Ishikawa (cell line): ENCODE results near the gene FCHSD2.

Experiments used
- CEBPB ChIP-seq: IDR thresholded peaks from 2 replicates; pipeline ENCODE4 v1.6.1; 2012
- CREB1 ChIP-seq: IDR thresholded peaks from 2 replicates; pipeline ENCODE4 v1.6.1; 2012; ENCODE audit warnings: low read depth
- EGR1 ChIP-seq: IDR thresholded peaks from 2 replicates; pipeline ENCODE4 v1.6.1; 2012
- EP300 ChIP-seq: IDR thresholded peaks from 2 replicates; pipeline ENCODE4 v1.6.1; 2012; ENCODE audit warnings: borderline replicate concordance
- FOXM1 ChIP-seq: IDR thresholded peaks from 2 replicates; pipeline ENCODE4 v1.6.1; 2012; ENCODE audit warnings: low read depth, borderline replicate concordance
- NFIC ChIP-seq: IDR thresholded peaks from 2 replicates; pipeline ENCODE4 v1.6.1; 2012
- RAD21 ChIP-seq: IDR thresholded peaks from 2 replicates; pipeline ENCODE4 v1.6.1; 2012; ENCODE audit warnings: low read depth
- TAF1 ChIP-seq: IDR thresholded peaks from 2 replicates; pipeline ENCODE4 v1.6.1; 2012; ENCODE audit warnings: low read depth, mild to moderate bottlenecking
- TCF12 ChIP-seq: IDR thresholded peaks from 2 replicates; pipeline ENCODE4 v1.6.1; 2012; ENCODE audit warnings: low read depth
- TEAD4 ChIP-seq: IDR thresholded peaks from 2 replicates; pipeline ENCODE4 v1.6.1; 2012
- USF1 ChIP-seq: IDR thresholded peaks from 2 replicates; pipeline ENCODE4 v1.6.1; 2012
- YY1 ChIP-seq: IDR thresholded peaks from 2 replicates; pipeline ENCODE4 v1.6.1; 2012; ENCODE audit warnings: low read depth
- ZBTB7A ChIP-seq: IDR thresholded peaks from 2 replicates; pipeline ENCODE4 v1.6.1; 2012; ENCODE audit warnings: low read depth
- TF ChIP-seq, protein P1 (sequence below): IDR thresholded peaks from 2 replicates; pipeline ENCODE4 v1.6.1; 2012
- TF ChIP-seq, protein P2 (sequence below): IDR thresholded peaks from 2 replicates; pipeline ENCODE4 v1.6.1; 2012; ENCODE audit warnings: low read depth, mild to moderate bottlenecking

FCHSD2 gene

DNA sequence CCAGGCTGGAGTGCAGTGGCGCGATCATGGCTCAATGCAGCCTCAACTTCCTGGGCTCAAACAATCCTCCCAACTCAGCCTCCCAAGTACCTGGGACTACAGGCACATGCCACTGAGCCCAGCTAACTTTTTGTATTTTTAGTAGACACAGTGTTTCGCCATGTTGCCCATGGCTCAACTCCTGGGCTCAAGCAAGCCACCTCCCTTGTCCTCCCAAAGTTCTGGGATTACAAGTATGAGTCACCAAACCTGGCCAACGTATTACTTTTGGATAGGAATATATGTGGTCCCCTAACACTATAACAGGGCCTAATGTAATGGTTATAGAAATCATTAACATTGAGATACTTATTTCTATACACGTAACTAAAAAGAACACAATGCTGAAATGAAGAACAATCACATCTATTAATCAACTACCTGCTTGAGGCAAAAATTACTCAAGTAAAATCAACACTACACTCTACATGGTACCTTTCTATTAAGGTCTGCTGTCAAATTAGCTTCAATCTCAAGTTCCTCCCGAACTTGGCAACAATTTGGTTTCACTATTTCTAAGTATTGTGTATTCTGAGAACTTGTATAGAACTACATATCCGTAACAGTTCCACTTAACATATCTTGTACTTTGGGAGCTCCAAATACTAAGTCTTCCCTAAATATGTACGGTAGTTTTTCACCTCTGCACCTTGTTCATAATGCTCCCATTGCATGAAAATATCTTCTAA is 124.9 kb downstream of the FCHSD2 start:
- TF ChIP-seq ZBTB7A (no peak), CEBPB (no peak), YY1 (no peak), USF1 (no peak), TAF1 (no peak), EP300 (no peak), EGR1 (no peak)
- TF ChIP-seq, protein P1, sequence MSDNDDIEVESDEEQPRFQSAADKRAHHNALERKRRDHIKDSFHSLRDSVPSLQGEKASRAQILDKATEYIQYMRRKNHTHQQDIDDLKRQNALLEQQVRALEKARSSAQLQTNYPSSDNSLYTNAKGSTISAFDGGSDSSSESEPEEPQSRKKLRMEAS, result no peak

DNA sequence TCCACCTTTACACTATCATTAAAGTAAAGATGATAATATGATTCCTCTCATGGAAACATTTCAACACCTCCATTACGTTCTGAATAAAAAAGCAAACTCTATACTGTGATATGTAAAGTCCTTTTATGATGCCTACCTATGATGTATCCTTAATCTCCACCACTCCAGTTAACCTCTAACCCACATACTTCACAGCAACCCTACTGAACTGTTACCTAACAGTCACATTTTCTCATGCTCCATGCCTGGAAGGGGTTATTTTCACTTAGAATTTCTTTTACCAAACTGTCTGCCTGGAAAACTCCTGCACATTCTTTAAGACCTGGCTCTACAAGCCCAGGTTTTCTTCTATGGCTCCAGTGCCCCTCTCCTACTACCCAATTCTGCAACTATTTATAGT is 129.1 kb downstream of the FCHSD2 start:
- TF ChIP-seq, protein P1, result no peak
- TF ChIP-seq FOXM1 (no peak), EP300 (no peak), ZBTB7A (no peak), YY1 (no peak), CREB1 (no peak), USF1 (no peak), EGR1 (no peak), NFIC (no peak), TEAD4 (no peak), TCF12 (no peak), CEBPB (no peak), TAF1 (no peak), RAD21 (no peak)
- TF ChIP-seq, protein P2, sequence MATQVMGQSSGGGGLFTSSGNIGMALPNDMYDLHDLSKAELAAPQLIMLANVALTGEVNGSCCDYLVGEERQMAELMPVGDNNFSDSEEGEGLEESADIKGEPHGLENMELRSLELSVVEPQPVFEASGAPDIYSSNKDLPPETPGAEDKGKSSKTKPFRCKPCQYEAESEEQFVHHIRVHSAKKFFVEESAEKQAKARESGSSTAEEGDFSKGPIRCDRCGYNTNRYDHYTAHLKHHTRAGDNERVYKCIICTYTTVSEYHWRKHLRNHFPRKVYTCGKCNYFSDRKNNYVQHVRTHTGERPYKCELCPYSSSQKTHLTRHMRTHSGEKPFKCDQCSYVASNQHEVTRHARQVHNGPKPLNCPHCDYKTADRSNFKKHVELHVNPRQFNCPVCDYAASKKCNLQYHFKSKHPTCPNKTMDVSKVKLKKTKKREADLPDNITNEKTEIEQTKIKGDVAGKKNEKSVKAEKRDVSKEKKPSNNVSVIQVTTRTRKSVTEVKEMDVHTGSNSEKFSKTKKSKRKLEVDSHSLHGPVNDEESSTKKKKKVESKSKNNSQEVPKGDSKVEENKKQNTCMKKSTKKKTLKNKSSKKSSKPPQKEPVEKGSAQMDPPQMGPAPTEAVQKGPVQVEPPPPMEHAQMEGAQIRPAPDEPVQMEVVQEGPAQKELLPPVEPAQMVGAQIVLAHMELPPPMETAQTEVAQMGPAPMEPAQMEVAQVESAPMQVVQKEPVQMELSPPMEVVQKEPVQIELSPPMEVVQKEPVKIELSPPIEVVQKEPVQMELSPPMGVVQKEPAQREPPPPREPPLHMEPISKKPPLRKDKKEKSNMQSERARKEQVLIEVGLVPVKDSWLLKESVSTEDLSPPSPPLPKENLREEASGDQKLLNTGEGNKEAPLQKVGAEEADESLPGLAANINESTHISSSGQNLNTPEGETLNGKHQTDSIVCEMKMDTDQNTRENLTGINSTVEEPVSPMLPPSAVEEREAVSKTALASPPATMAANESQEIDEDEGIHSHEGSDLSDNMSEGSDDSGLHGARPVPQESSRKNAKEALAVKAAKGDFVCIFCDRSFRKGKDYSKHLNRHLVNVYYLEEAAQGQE, result no peak

DNA sequence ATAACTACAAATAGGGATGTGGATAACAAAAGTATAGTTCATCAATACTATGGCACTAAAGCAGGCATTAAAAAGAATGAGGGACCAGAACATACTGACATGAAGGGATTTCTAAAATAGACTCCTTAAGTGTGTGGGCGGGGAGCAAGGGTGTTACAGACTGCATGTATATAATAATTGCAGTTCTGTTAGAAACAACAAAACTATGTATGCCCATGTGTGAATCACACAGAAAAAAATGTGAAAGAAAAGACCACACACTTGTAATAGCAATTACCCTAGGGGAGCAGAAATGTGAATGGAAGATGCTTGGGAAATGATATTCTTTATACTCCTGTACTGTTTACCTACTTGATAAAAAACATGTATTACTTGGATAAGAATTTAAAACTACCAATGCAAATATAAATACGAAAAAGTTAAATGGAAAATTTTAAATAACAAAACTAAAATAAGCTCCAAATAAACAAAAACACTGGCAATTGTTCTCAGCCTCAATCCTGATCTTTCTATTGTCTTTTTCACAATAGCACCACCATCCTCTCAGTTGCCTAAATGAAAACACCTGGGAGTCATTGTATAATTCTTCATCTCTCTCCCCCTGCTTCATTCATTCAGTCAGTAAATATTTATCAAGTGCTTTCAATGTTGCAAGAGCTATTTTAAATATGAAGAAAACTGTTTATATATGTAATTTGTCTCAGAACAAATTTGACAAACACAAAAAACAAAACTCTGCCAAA is 129.8 kb downstream of the FCHSD2 start:
- TF ChIP-seq YY1, result no peak
- TF ChIP-seq EGR1, result no peak
- no peak for TF ChIP-seq CREB1
- TF ChIP-seq, protein P1, result no peak
- TF ChIP-seq CEBPB, result no peak
- TF ChIP-seq, protein P2, result no peak
- TF ChIP-seq FOXM1, result no peak
- TF ChIP-seq USF1, result no peak
- TF ChIP-seq TAF1, result no peak
- no peak for TF ChIP-seq NFIC
- TF ChIP-seq ZBTB7A, result no peak
- no peak for TF ChIP-seq TCF12
- no peak for TF ChIP-seq RAD21
- no peak for TF ChIP-seq TEAD4
- TF ChIP-seq EP300, result no peak

DNA sequence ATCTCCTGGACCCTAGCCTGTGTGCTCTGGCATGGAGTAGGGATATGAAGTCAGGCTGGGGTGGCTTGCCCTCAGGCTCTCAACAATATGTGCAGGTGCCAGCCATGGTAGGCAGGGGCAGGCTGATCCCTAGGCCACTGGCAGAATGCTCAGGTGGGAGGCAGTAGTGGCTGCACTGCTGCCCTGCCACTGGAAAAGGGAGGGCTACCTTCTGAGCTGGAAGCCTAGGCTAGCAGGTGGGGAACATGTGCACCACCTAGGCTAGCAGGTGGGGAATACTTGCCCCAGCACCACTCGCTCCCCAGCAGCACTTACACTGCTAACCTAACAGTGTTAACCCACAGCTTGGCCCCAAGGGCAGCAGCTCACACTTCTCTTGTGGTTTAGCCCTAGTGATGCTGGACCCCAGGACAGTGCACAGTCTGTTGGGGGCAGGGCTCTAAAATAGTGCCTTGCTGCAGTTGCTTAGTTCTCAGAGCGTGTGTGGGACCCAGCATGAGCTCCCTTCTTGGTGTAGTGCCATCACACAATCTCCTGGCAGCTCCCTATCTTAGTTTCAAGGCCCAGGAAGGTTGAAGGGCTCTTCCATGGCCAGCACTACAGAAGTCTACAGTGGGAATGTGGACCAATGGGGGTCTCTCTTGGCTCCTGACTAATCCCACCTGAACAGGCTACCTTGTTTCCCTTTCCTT is 130.8 kb downstream of the FCHSD2 start:
- TF ChIP-seq, protein P1, result no peak
- TF ChIP-seq CREB1, result no peak
- no peak for TF ChIP-seq EP300
- no peak for TF ChIP-seq TAF1
- no peak for TF ChIP-seq FOXM1
- TF ChIP-seq EGR1, result no peak
- TF ChIP-seq ZBTB7A, result no peak
- TF ChIP-seq CEBPB, result no peak
- no peak for TF ChIP-seq NFIC
- no peak for TF ChIP-seq RAD21
- TF ChIP-seq, protein P2, result no peak
